Thyroid gland (tissue), 4 donors: Measurements from ENCODE around the gene PLXNA4.

Experiments used
- POLR2A ChIP-seq, 2 donors: fragments of 450-650 bp; IDR thresholded peaks; one replicate each; pipeline ENCODE4 v1.6.1; 2017; ENCODE audit warnings: antibody characterized with exemption in 2 of 2, mild to moderate bottlenecking in 2 of 2, moderate library complexity in 1 of 2
- TF ChIP-seq, protein P1 (sequence below), 6 experiments: fragments of 200-600 bp in 3 of 6; fragments of 450-650 bp in 3 of 6; sonication (generic) in 3 of 6; IDR thresholded peaks; one replicate each; pipeline ENCODE4 v1.5.1; 2016 to 2019; ENCODE audit warnings: antibody characterized with exemption in 6 of 6, mild to moderate bottlenecking in 2 of 6, inconsistent platforms in 1 of 6, moderate library complexity in 1 of 6

DNA sequence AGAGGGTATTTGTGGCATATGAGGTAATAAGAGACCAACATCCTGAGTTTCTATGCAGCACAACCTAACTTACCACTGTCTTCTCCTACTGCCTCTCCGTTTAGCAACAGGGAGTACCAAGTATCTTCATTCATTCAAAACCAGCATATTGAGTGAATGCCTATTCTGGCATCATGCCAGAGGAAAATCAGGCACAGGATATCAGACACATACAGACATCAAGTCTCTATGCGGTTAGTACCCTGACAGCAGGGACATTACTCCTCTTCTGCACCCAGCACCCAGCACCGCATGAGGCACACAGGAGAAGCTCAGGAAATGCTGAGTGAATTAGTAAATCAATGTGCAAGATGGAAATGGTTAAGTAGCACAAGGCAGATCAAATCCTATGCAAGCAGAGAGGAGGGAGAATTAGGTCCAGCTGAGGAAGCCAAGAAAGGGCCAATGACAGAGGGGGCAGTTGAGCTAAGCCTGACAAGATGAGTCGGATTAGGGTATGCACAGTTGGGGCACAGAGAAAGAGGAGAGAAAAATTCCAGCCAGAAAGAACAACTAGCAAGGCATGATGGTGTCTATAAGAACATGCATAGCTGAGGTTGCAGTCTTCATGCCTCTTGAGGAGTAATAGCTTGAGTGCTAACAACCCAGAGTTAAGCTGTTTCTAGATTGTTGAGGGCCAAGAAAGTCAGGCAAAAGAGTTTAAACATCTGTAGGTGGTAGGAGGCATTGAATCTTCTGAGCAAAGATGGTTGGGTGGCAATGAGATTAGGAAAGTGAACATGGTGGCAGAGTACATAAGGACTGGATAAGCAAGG is 146.0 kb downstream of the PLXNA4 start:
- TF ChIP-seq, protein P1, sequence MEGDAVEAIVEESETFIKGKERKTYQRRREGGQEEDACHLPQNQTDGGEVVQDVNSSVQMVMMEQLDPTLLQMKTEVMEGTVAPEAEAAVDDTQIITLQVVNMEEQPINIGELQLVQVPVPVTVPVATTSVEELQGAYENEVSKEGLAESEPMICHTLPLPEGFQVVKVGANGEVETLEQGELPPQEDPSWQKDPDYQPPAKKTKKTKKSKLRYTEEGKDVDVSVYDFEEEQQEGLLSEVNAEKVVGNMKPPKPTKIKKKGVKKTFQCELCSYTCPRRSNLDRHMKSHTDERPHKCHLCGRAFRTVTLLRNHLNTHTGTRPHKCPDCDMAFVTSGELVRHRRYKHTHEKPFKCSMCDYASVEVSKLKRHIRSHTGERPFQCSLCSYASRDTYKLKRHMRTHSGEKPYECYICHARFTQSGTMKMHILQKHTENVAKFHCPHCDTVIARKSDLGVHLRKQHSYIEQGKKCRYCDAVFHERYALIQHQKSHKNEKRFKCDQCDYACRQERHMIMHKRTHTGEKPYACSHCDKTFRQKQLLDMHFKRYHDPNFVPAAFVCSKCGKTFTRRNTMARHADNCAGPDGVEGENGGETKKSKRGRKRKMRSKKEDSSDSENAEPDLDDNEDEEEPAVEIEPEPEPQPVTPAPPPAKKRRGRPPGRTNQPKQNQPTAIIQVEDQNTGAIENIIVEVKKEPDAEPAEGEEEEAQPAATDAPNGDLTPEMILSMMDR (IDR thresholded peaks at IDR 0.05) = no peak
- TF ChIP-seq POLR2A (IDR thresholded peaks at IDR 0.05) = no peak
